Jurkat, Clone E6-1 (cell line): ENCODE data around the gene INF2.

Experiments used
- DNase-seq: peaks from one replicate; pipeline ENCODE4 v3.0.0-alpha.2; 2011; ENCODE audit warnings: low read depth, low spot score
- H3K4me3 ChIP-seq: 2 replicates; pipeline ENCODE4 v1.5.1; 2011; ENCODE audit warnings: mild to moderate bottlenecking, low read length, control low read depth, moderate library complexity

The INF2 gene

DNA sequence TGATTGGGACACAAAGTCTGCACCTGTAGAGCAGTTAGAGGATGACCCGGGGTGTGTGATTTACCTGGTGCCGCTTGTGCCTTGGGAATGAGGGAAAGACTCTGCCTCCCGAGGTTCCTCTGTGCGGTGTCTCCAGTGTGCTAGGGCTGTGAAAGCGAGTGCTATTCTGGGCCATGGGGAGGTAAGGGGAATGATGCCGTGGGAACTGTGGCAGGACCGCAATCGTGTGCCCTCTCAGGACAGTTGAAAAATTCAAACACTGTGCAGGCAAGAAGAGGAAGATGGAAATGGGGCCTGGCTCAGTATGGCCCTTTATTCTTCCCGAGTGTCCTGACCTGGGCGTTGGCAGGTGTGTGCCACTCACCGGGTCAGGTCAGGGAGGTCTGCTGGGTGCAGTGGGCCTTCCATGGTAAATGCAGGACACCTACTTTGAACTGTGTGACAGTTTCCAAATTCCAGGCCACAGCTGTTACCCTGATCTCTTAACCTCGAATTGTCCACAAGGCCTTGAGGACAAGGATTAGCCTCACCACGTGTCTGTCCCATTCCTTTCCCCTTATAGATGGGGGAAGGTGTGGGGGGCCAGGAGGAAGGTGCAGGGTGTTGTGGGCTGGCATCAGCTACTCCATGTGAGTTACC, 64.9 kb downstream of the INF2 start:
- H3K4me3 ChIP-seq: peak overlapping the region; percentile 97
- DNase-seq: no peak

- H3K4me3 ChIP-seq: peak overlapping the region; percentile 97
- no peak for DNase-seq
These were observed 66.2 kb downstream of the INF2 start for GRCh38 chr14:104755621-104756020.

DNA sequence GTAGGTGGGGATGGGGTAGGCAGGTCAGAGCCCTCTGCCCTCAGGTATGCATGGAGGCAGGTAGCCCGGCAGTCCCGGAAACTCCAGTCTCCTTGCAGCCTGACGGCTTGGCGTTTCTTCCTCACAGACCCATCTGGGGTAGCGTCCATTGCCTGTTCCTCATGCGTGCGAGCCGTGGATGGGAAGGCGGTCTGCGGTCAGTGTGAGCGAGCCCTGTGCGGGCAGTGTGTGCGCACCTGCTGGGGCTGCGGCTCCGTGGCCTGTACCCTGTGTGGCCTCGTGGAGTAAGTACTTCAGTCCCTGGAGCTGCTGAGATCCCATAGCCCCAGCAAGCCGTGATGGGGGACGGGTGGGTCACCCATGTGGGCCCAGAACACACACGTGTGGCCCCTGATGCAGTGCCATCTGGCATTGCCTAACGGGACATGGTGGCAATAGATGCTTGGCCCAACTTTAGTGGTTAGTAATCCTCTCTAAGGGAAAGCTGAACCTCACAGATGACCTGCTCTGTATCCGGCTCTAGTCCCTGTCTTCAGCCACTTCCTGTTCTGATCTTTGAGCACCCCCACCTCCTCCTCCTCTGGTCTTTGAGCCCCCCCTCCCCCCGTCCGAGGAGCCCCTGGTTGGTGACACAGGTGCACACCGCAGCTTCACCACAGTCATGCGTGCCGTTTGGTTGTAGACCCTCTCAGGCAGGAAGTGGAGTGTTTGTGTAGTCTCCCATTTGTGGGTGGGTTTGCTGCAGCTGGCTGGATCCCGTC, 67.2 kb downstream of the INF2 start:
- peak; percentile 93 for DNase-seq
- H3K4me3 ChIP-seq: peak overlapping the region; percentile 97

GRCh38 chr14:104757238-104757585, 67.8 kb downstream of the INF2 start:
- H3K4me3 ChIP-seq: peak overlapping the region; percentile 97
- DNase-seq: no peak

DNA sequence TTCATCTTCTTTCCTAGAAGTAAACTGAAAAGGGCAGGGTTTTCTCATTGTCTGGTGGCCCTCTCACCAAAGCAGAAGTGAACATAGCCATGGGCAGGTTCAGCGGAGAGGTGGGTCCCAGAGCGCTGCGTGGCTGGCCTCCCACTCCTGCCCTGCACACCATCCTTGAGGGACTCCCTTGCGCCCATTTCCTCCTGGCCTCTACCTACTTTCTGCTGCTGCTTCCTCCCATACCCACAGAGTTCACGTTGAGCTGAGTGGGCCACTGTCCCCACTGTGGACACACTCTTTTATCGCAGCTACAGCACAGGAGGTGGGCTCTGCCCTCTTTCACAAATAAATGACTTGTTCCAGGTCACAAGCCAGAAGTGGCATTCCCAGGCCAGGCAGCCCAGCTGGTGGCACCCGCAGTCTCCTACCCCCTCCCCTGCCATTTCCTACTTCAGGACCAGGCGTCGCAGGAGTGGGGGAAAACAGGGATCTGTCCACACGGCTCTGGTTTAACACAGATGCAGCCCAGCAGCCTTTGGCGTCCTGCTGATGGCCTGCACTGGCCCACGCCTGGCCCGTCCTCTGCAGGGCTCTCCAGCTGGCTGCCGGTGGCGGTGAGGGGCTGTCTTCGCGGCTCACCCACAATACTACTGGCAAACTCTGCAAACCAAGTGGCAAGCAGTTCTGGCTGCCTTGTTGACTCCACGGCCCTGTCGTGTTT, 68.4 kb downstream of the INF2 start:
- peak overlapping the region; percentile 97 for H3K4me3 ChIP-seq
- DNase-seq: no peak

GRCh38 chr14:104758981-104759969, 69.9 kb downstream of the INF2 start:
- no peak for DNase-seq
- no peak overlapping the region for H3K4me3 ChIP-seq

- no peak overlapping the region for H3K4me3 ChIP-seq
- DNase-seq: no peak
These were observed 76.1 kb downstream of the INF2 start for GRCh38 chr14:104765517-104765916.

DNA sequence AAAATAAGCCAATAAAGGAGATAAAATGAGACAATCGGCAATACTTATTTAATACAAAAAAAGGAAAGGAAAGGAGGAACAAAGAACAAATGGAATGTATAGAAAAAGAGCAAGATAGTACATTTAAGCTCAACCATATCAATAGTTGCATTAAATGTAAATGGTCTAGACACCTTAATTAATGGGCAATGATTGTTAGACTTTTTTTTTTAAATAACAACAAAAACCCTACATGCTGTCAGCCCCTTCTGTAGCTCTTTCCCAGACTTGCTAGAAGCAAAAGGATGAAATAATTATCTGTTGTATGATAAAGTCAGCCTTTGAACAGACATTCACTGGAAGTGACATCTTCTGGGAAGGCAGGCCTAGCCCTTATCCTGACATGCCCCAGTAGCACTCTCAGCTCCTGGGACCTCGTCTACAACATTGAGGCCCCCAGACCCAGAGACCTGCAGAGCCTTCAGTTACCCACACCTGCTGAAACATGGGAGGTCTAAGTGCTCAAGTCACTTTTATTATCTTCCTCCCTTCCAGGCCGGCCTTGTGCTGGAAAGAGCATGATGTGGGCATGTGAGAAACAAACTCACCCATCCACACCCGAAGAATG, 76.9 kb downstream of the INF2 start:
- H3K4me3 ChIP-seq: no peak overlapping the region

GRCh38 chr14:104766863-104767633, 77.6 kb downstream of the INF2 start:
- H3K4me3 ChIP-seq: no peak overlapping the region

More for the DNA sequence above, 76.9 kb downstream of the INF2 start:
- DNase-seq: no peak

GRCh38 chr14:104767634-104767918, 78.2 kb downstream of the INF2 start:
- no peak for DNase-seq
- H3K4me3 ChIP-seq: no peak overlapping the region

More at GRCh38 chr14:104766863-104767633, 77.6 kb downstream of the INF2 start:
- no peak for DNase-seq

DNA sequence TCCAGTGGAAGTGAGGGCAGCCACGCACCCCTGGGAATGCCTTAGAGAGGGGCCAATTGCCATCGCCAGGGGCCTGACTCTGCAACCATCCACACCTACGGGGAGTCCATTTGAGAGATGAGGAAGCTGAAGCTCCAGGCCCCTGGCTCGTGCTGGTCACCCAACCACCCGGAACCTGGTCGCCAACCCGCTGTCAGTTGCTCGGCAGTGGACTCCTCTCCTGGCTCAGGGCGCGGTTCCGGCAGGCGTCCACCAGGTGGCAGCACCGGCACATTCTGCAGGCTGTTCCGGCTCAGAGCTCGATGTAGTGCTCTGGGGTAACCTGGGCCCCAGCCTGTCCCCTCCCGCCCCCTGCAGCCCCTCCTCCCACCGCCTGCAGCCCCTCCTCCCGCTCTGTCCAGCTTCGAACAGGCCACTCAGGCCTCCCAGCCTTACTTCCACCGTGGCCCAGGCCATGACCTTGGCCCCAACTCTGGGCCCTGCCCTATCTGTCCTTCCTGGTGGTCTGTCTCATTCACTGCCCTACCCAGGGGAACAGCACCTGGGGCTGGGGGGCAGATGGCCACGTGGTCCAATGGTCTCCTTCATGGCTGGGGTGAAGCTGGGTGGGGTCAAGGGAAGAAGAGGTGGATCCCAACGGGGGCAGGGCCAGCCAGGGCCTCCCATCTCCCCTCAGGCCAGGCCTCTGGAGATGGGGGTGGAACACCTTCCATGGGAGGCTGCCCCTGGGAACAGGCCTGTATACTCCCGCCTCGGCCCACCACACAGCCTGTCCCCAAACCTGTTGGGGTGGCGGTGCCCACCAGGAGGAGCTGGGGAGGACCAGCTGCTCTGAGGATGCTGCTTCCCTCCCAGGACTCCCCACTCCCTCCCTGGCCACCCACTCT, 79.3 kb downstream of the INF2 start:
- H3K4me3 ChIP-seq: no peak overlapping the region

GRCh38 chr14:104769324-104770071, 80.1 kb downstream of the INF2 start:
- DNase-seq: no peak
- H3K4me3 ChIP-seq: no peak overlapping the region

More for the DNA sequence above, 79.3 kb downstream of the INF2 start:
- DNase-seq: peak; percentile 58

DNA sequence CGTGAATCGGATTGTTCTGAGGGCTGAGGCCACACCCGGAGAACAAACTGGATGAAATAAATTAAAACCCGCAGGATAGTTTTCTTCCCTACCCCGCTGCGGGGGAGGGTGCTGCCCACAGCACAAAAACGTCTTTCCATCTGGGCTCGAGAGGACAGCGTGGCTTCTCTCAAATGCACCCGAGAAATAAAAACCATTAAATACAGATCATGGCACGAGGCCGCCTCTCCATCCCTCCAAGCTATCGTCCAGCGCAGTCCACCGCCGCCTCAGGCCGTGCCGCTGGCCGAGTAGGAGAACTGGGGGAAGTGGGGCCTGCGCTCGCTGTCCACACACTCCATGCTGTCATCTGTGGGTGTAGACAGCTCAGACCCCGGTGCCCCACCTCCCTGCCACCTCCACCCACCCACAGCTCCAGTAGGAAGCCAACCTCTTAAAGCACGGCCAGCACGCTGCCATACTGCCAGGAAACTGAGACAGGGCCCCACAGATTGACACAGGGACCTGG, 80.7 kb downstream of the INF2 start:
- no peak overlapping the region for H3K4me3 ChIP-seq
- DNase-seq: no peak

- H3K4me3 ChIP-seq: no peak overlapping the region
- DNase-seq: no peak
These were observed 81.4 kb downstream of the INF2 start for GRCh38 chr14:104770851-104771272.

DNA sequence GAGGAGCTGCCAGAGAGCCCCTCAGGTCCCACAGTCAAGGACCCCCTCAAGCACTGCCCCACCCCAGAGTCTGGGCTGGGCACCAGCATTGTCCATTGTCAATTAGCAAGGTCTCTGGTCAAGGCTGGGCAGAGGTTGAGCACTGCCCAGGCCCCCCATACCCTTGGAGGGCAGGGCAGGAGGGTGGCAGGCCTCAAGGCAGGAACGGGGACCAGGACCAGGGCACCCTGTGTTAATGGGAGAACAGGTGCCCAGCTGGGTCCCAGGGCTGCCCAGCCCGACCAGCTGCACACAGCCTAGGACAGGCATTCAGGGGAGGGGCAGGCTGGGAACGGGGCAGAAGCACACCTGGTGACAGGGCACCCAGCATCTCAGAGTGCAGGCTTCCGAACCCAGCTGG, 82.0 kb downstream of the INF2 start:
- H3K4me3 ChIP-seq: no peak overlapping the region
- DNase-seq: no peak
